NCI-H2196 treated with DMSO at 0.1 percent for 48 hours (cell line): ENCODE data around the gene PLXNA2.

Experiments
- DNase-seq: peaks from one replicate; lab custom pipeline; 2025; ENCODE audit not compliant: unreplicated experiment; lab: John Stamatoyannopoulos, UW

PLXNA2 gene

GRCh38 chr1:207984831-207985572 is 259.2 kb downstream of the PLXNA2 start:
- DNase-seq: no peak

GRCh38 chr1:207983044-207983635 is 261.0 kb downstream of the PLXNA2 start:
- no peak for DNase-seq

- DNase-seq: no peak
Observed at GRCh38 chr1:207981976-207982375, 262.2 kb downstream of the PLXNA2 start.

GRCh38 chr1:207978441-207978840 is 265.7 kb downstream of the PLXNA2 start:
- no peak for DNase-seq

GRCh38 chr1:207977876-207978275 is 266.3 kb downstream of the PLXNA2 start:
- DNase-seq: no peak

- no peak for DNase-seq
Observed at GRCh38 chr1:207973898-207974568, 270.2 kb downstream of the PLXNA2 start.

- DNase-seq: no peak
Observed at GRCh38 chr1:207972337-207972736, 271.8 kb downstream of the PLXNA2 start.
